B cell (primary cell): ENCODE measurements around the gene EYS. TPM values are rescaled to one million over a fixed set of nuclear protein-coding genes. Genes with fewer than 3 reads are reported as not detected.

Experiments
- ATAC-seq: fragments of 200-7000 bp; cut with Tn5 transposase; one replicate; pipeline ENCODE4 v1.10.0; 2021; ENCODE audit warnings: low read depth, mild to moderate bottlenecking, moderate number of reproducible peaks, moderate library complexity
- CTCF ChIA-PET: fragments of 350-600 bp; sonication (Branson Sonifier 250); formaldehyde crosslinking; loops from one replicate; lab custom pipeline; 2021; ENCODE audit warnings: antibody characterized with exemption, inconsistent platforms; lab: Charles Lee
- POLR2A ChIA-PET: fragments of 350-600 bp; sonication (Branson Sonifier 250); formaldehyde crosslinking; loops from one replicate; lab custom pipeline; 2021; ENCODE audit warnings: antibody characterized with exemption; lab: Charles Lee
- DNase-seq: peaks from one replicate; pipeline ENCODE4 v3.0.0; 2013
- H2AFZ ChIP-seq: 2 replicates; pipeline ENCODE4 v1.6.1; 2012; ENCODE audit warnings: mild to moderate bottlenecking, low read depth, low read length; ENCODE audit not compliant: insufficient read depth, poor library complexity, severe bottlenecking
- H3K27ac ChIP-seq, 2 donors: 1 replicate in 1 of 2; 2 replicates in 1 of 2; pipeline ENCODE4 v1.5.1; 2012 to 2013; ENCODE audit warnings: low read length in 2 of 2, mild to moderate bottlenecking in 2 of 2, moderate library complexity in 1 of 2
- H3K27me3 ChIP-seq, 4 experiments: fragments of 200-600 bp in 1 of 4; sonication (generic) in 1 of 4; replicated peaks in 1 of 4; 1 replicate in 2 of 4; 2 replicates in 2 of 4; pipeline versions ENCODE4 v1.6.1 to v1.7.0; 2013 to 2016; ENCODE audit warnings: low read length in 3 of 4, mild to moderate bottlenecking in 2 of 4, mixed read lengths in 1 of 4, moderate library complexity in 1 of 4; ENCODE audit not compliant: insufficient read depth in 4 of 4, control insufficient read depth in 3 of 4; ENCODE audit errors: control extremely low read depth in 1 of 4
- H3K36me3 ChIP-seq, 2 experiments: replicated peaks in 1 of 2; 1 replicate in 1 of 2; 2 replicates in 1 of 2; pipeline versions ENCODE4 v1.6.1 to v1.7.1; 2013; ENCODE audit warnings: low read length in 1 of 2; ENCODE audit not compliant: insufficient read depth in 2 of 2, control insufficient read depth in 1 of 2; ENCODE audit errors: control extremely low read depth in 1 of 2, extremely low read depth in 1 of 2
- H3K4me1 ChIP-seq, 2 donors: fragments of 200-600 bp in 1 of 2; sonication (generic) in 1 of 2; 1 replicate in 1 of 2; 2 replicates in 1 of 2; pipeline versions ENCODE4 v1.5.1 to v1.6.1; 2013 to 2017; ENCODE audit warnings: low read length in 2 of 2; ENCODE audit not compliant: control insufficient read depth in 2 of 2, insufficient read depth in 2 of 2
- H3K4me2 ChIP-seq: replicated peaks from 2 replicates; pipeline ENCODE3; 2012; ENCODE audit warnings: mild to moderate bottlenecking, low read depth, low read length; ENCODE audit not compliant: poor library complexity, severe bottlenecking
- H3K4me3 ChIP-seq, 5 experiments: fragments of 200-600 bp in 1 of 5; sonication (generic) in 1 of 5; 1 replicate in 3 of 5; 2 replicates in 2 of 5; pipeline versions ENCODE4 v1.5.1 to v1.7.0; 2011 to 2016; ENCODE audit warnings: low read length in 4 of 5, mild to moderate bottlenecking in 4 of 5, low read depth in 2 of 5, control low read depth in 1 of 5, moderate library complexity in 1 of 5; ENCODE audit not compliant: insufficient read depth in 1 of 5; ENCODE audit errors: control extremely low read depth in 1 of 5, extremely low read depth in 1 of 5
- H3K79me2 ChIP-seq: fragments of 200-600 bp; sonication (generic); one replicate; pipeline ENCODE4 v1.6.0; 2016; ENCODE audit warnings: low read length; ENCODE audit not compliant: control insufficient read depth, insufficient read depth
- H3K9ac ChIP-seq: fragments of 200-600 bp; sonication (generic); 2 replicates; pipeline ENCODE4 v1.6.1; 2017; ENCODE audit warnings: mild to moderate bottlenecking, low read length, moderate library complexity
- H3K9me3 ChIP-seq, 3 donors: one replicate each; pipeline versions ENCODE4 v1.6.1 to v1.7.1; 2013; ENCODE audit warnings: low read length in 2 of 3; ENCODE audit not compliant: control insufficient read depth in 2 of 3, insufficient read depth in 1 of 3; ENCODE audit errors: control extremely low read depth in 1 of 3
- H4K20me1 ChIP-seq: 2 replicates; pipeline ENCODE4 v1.6.0; 2012; ENCODE audit warnings: mild to moderate bottlenecking, low read length; ENCODE audit not compliant: insufficient read depth, control insufficient read depth, poor library complexity, severe bottlenecking
- H3K27ac Mint-ChIP-seq: one replicate; pipeline ENCODE4 v1.8.0; 2021; ENCODE audit warnings: mixed read lengths
- H3K27me3 Mint-ChIP-seq: one replicate; pipeline ENCODE4 v1.8.0; 2021; ENCODE audit warnings: mixed read lengths
- H3K4me1 Mint-ChIP-seq: one replicate; pipeline ENCODE4 v1.8.0; 2021; ENCODE audit warnings: mixed read lengths
- H3K4me3 Mint-ChIP-seq: one replicate; pipeline ENCODE4 v1.8.0; 2021; ENCODE audit warnings: mixed read lengths
- H3K9me3 Mint-ChIP-seq: one replicate; pipeline ENCODE4 v1.8.0; 2022; ENCODE audit warnings: mixed read lengths; ENCODE audit not compliant: insufficient read depth
- CTCF ChIP-seq: fragments of 200-600 bp; IDR thresholded peaks from one replicate; pipeline ENCODE4 v1.8.0; 2022; ENCODE audit warnings: antibody characterized with exemption, mild to moderate bottlenecking
- EZH2 ChIP-seq: IDR thresholded peaks from 2 replicates; pipeline ENCODE4 v1.6.1; 2012; ENCODE audit warnings: borderline replicate concordance, low read depth, mild to moderate bottlenecking, moderate library complexity, low read length; ENCODE audit not compliant: insufficient read depth, poor library complexity, severe bottlenecking
- WGBS: methylation state at CpG from one replicate; pipeline ENCODE4 v1.1.5; 2013; ENCODE audit warnings: missing lambda C conversion rate; ENCODE audit not compliant: insufficient coverage; 5-methylcytosine and 5-hydroxymethylcytosine counted together
- intact Hi-C: fragments of 100-400 bp; cut with micrococcal nuclease; formaldehyde crosslinking; loops from one replicate; pipeline ENCODE4 v1.10.0; 2022
- polyA plus RNA-seq: library from polyadenylated mRNA; depleted of rRNA; stranded (reverse); fragments of >200 nt; gene quantifications from 2 replicates; pipeline ENCODE4 v1.2.3, GENCODE V29; 2012
- total RNA-seq, 2 donors: library from RNA; stranded (reverse); fragments of 120-200 nt in 1 of 2; gene quantifications; 1 replicate in 1 of 2; 2 replicates in 1 of 2; pipeline versions ENCODE4 v1.2.3 to v1.2.4, GENCODE V29; 2013 to 2022

The EYS gene
- total and polyA plus RNA-seq, 2 donors (not counting 1 experiment from before 2014, with no cell fraction given), result not detected

GRCh38 chr6:64326939-64327338 is 1380.1 kb downstream of the EYS start:
- TF ChIP-seq CTCF (no peak), EZH2 (no peak)
- Mint-ChIP-seq H3K27me3 (no peaks in the 10 kb centered on the region), H3K4me3 (no peak overlapping the region), H3K27ac (no peak overlapping the region), H3K4me1 (no peaks in the 10 kb centered on the region), H3K9me3 (peaks cover 2% of the 10 kb centered on the region)
- WGBS, result 83% methylated on average over 2 of the region's 8 CpGs
- no peaks in the 10 kb centered on the region for H3K79me2 ChIP-seq
- no peak overlapping the region for H2AFZ ChIP-seq
- no peaks in the 10 kb centered on the region for H4K20me1 ChIP-seq
- H3K9me3 ChIP-seq, result no peaks in the 10 kb centered on the region
- H3K36me3 ChIP-seq, result no peaks in the 10 kb centered on the region
- H3K27ac ChIP-seq, result no peak overlapping the region
- ATAC-seq, result no peak
- H3K4me1 ChIP-seq, result no peaks in the 10 kb centered on the region
- CTCF ChIA-PET, result no interaction called here
- intact Hi-C loops, result no loop called here
- H3K9ac ChIP-seq, result no peak overlapping the region
- DNase-seq, result no peak
- H3K4me3 ChIP-seq, result no peak overlapping the region
- H3K27me3 ChIP-seq, result no peaks in the 10 kb centered on the region
- no peak overlapping the region for H3K4me2 ChIP-seq
- POLR2A ChIA-PET, result no interaction called here

DNA sequence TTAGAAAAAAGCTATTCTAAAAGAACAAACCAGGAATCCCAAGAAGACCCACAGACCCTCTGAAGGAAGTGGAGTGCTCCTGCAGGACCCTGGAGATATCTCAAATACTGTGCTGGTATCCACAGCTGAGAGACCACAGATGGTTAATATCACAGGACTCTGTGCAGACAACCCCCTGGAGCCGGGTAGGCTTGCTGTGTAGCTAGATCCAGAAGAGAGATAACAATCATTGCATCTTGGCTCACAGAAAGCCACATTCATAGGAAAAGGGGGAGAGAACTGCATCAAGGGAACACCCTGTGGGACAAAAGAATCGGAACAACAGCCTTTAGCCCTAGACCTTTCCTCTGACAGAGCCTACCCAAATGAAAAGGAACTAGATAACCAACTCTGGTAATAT is 1381.9 kb downstream of the EYS start:
- Mint-ChIP-seq H3K4me3 (no peak overlapping the region), H3K27me3 (no peaks in the 10 kb centered on the region), H3K27ac (no peak overlapping the region), H3K9me3 (peaks cover 4% of the 10 kb centered on the region), H3K4me1 (no peaks in the 10 kb centered on the region)
- Histone ChIP-seq H3K4me3 (no peak overlapping the region), H3K27ac (no peak overlapping the region), H3K36me3 (no peaks in the 10 kb centered on the region), H3K9ac (no peak overlapping the region), H3K79me2 (no peaks in the 10 kb centered on the region), H3K4me1 (no peaks in the 10 kb centered on the region), H2AFZ (no peak overlapping the region), H3K27me3 (no peaks in the 10 kb centered on the region), H4K20me1 (no peaks in the 10 kb centered on the region), H3K9me3 (no peaks in the 10 kb centered on the region), H3K4me2 (no peak overlapping the region)
- POLR2A ChIA-PET, result no interaction called here
- CTCF ChIA-PET, result no interaction called here
- no CpG with 5 or more reads among the region's 2 CpGs for WGBS
- DNase-seq (no peak), ATAC-seq (no peak)
- intact Hi-C loops, result no loop called here
- TF ChIP-seq CTCF, result no peak
- TF ChIP-seq EZH2, result no peak
